Measurements from ENCODE around the gene ZMYND15.
"Not testable (repeated sequence)": the region's sequence is repeated elsewhere in the genome, so short reads cannot be mapped to it uniquely, and the experiment has no call there.

The ZMYND15 gene

GRCh38 chr17:4739122-4740024 is at the start of gene ZMYND15, which contains the start of gene CXCL16:
Gene ZMYND15 (plus strand): TSS chr17:4739833. CDS start chr17:4740549, 716 bp downstream.
Gene CXCL16 (minus strand): TSS chr17:4739928. CDS start chr17:4739339, 589 bp downstream.
- FAIRE-seq (peak; percentile 68), DNase-seq (ENCODE audit: insufficient read length, low spot score) (peak; percentile 46)

GRCh38 chr17:4689872-4690271 is 49.8 kb upstream of the ZMYND15 start:
- not testable (repeated sequence) for FAIRE-seq

GRCh38 chr17:4690745-4691144 is 48.9 kb upstream of the ZMYND15 start:
- no peak for DNase-seq (ENCODE audit: insufficient read length, low spot score)

More at GRCh38 chr17:4689872-4690271, 49.8 kb upstream of the ZMYND15 start:
- DNase-seq (ENCODE audit: insufficient read length, low spot score), result not testable (repeated sequence)

GRCh38 chr17:4691686-4692085 is 47.9 kb upstream of the ZMYND15 start:
- no peak for DNase-seq (ENCODE audit: insufficient read length, low spot score)
- no peak for FAIRE-seq

More at GRCh38 chr17:4690745-4691144, 48.9 kb upstream of the ZMYND15 start:
- FAIRE-seq, result no peak

GRCh38 chr17:4693416-4693815 is 46.2 kb upstream of the ZMYND15 start:
- FAIRE-seq (peak; percentile 55), DNase-seq (ENCODE audit: insufficient read length, low spot score) (no peak)

- FAIRE-seq, result no peak
- no peak for DNase-seq (ENCODE audit: insufficient read length, low spot score)
Observed at GRCh38 chr17:4696437-4696805, 43.2 kb upstream of the ZMYND15 start.

GRCh38 chr17:4699401-4700056 is 40.1 kb upstream of the ZMYND15 start:
- FAIRE-seq; DNase-seq (ENCODE audit: insufficient read length, low spot score): not testable (repeated sequence)

- no peak for FAIRE-seq
Observed at GRCh38 chr17:4701116-4701515, 38.5 kb upstream of the ZMYND15 start.

GRCh38 chr17:4703330-4703691 is 36.3 kb upstream of the ZMYND15 start:
- FAIRE-seq (no peak), DNase-seq (ENCODE audit: insufficient read length, low spot score) (no peak)

More at GRCh38 chr17:4701116-4701515, 38.5 kb upstream of the ZMYND15 start:
- DNase-seq (ENCODE audit: insufficient read length, low spot score), result no peak

GRCh38 chr17:4704574-4704907 is 35.1 kb upstream of the ZMYND15 start:
- not testable (repeated sequence) for FAIRE-seq; DNase-seq (ENCODE audit: insufficient read length, low spot score)

- FAIRE-seq, result peak; percentile 31
Observed at GRCh38 chr17:4704991-4705390, 34.6 kb upstream of the ZMYND15 start.

GRCh38 chr17:4706121-4706520 is 33.5 kb upstream of the ZMYND15 start:
- DNase-seq (ENCODE audit: insufficient read length, low spot score) (no peak), FAIRE-seq (peak; percentile 58)

More at GRCh38 chr17:4704991-4705390, 34.6 kb upstream of the ZMYND15 start:
- no peak for DNase-seq (ENCODE audit: insufficient read length, low spot score)

- DNase-seq (ENCODE audit: insufficient read length, low spot score) (no peak), FAIRE-seq (no peak)
Observed at GRCh38 chr17:4708436-4708835, 31.2 kb upstream of the ZMYND15 start.

- DNase-seq (ENCODE audit: insufficient read length, low spot score) (peak; percentile 98), FAIRE-seq (peak; percentile 99)
Observed at GRCh38 chr17:4709794-4710692, 29.6 kb upstream of the ZMYND15 start, which contains the start of gene ARRB2. Gene ARRB2 (plus strand): TSS chr17:4710632. CDS start chr17:4710722, 90 bp downstream.

GRCh38 chr17:4710693-4711634 is 28.7 kb upstream of the ZMYND15 start:
- no peak for FAIRE-seq
- DNase-seq (ENCODE audit: insufficient read length, low spot score), result no peak

- no peak for DNase-seq (ENCODE audit: insufficient read length, low spot score)
- no peak for FAIRE-seq
Observed at GRCh38 chr17:4711661-4712181, 27.9 kb upstream of the ZMYND15 start.

- DNase-seq (ENCODE audit: insufficient read length, low spot score) (no peak), FAIRE-seq (no peak)
Observed at GRCh38 chr17:4712526-4712925, 27.1 kb upstream of the ZMYND15 start.

GRCh38 chr17:4714340-4715062 is 25.1 kb upstream of the ZMYND15 start:
- not testable (repeated sequence) for DNase-seq (ENCODE audit: insufficient read length, low spot score); FAIRE-seq

Measured in HTR-8/SVneo (cell line).